Stimulated activated CD4-positive, alpha-beta T cell treated with anti-CD3 and anti-CD28 coated beads, Interleukin-1b, Interleukin-23, amount 100 ng/mL, for 4 hours (primary cell): ENCODE data around the gene NPR1.
"Not testable (repeated sequence)": the region's sequence is repeated elsewhere in the genome, so short reads cannot be mapped to it uniquely, and the experiment has no call there.

Source experiments
- DNase-seq, 2 donors: peaks; one replicate each; pipeline ENCODE4 v3.0.0-alpha.2; 2020; ENCODE audit warnings: low read depth in 2 of 2

The NPR1 gene

GRCh38 chr1:153680120-153680403 lies 1.6 kb downstream of the NPR1 start:
- DNase-seq, result no peak

GRCh38 chr1:153682730-153683129 lies 4.2 kb downstream of the NPR1 start:
- DNase-seq, result no peak

GRCh38 chr1:153683854-153684253 lies 5.4 kb downstream of the NPR1 start:
- DNase-seq, result no peak

- DNase-seq, result no peak
Measured at GRCh38 chr1:153684892-153685291, 6.4 kb downstream of the NPR1 start.

GRCh38 chr1:153685544-153686340 lies 7.3 kb downstream of the NPR1 start:
- no peak for DNase-seq

- DNase-seq, result no peak
Measured at GRCh38 chr1:153687346-153688125, 9.0 kb downstream of the NPR1 start.

- no peak for DNase-seq
Measured at GRCh38 chr1:153688276-153688675, 9.8 kb downstream of the NPR1 start.

- no peak for DNase-seq
Measured at GRCh38 chr1:153688736-153689328, 10.3 kb downstream of the NPR1 start.

GRCh38 chr1:153693466-153693865 lies 15.0 kb downstream of the NPR1 start:
- DNase-seq, result no peak

- no peak for DNase-seq
Measured at GRCh38 chr1:153696741-153697140, 18.3 kb downstream of the NPR1 start.

GRCh38 chr1:153697191-153698019 lies 18.9 kb downstream of the NPR1 start:
- DNase-seq, result no peak

GRCh38 chr1:153698020-153698922 lies 19.8 kb downstream of the NPR1 start:
- no peak for DNase-seq

- no peak for DNase-seq
Measured at GRCh38 chr1:153698923-153699714, 20.6 kb downstream of the NPR1 start.

- DNase-seq, result no peak
Measured at GRCh38 chr1:153699768-153700167, 21.3 kb downstream of the NPR1 start.

- no peak for DNase-seq
Measured at GRCh38 chr1:153705484-153705883, 27.0 kb downstream of the NPR1 start.

- no peak for DNase-seq
Measured at GRCh38 chr1:153711026-153711425, 32.5 kb downstream of the NPR1 start.

- not testable (repeated sequence) for DNase-seq
Measured at GRCh38 chr1:153716211-153716610, 37.7 kb downstream of the NPR1 start.

- no peak for DNase-seq
Measured at GRCh38 chr1:153717330-153717729, 38.8 kb downstream of the NPR1 start.

GRCh38 chr1:153723687-153724086 lies 45.2 kb downstream of the NPR1 start:
- no peak for DNase-seq

- DNase-seq, result not testable (repeated sequence)
Measured at GRCh38 chr1:153724634-153725033, 46.1 kb downstream of the NPR1 start.
